NCI-H524 (cell line): ENCODE results near the gene CELF4.

Source experiments
- DNase-seq, 2 experiments: peaks; one replicate each; lab custom pipeline; 2025; lab: John Stamatoyannopoulos, UW

The CELF4 gene

DNA sequence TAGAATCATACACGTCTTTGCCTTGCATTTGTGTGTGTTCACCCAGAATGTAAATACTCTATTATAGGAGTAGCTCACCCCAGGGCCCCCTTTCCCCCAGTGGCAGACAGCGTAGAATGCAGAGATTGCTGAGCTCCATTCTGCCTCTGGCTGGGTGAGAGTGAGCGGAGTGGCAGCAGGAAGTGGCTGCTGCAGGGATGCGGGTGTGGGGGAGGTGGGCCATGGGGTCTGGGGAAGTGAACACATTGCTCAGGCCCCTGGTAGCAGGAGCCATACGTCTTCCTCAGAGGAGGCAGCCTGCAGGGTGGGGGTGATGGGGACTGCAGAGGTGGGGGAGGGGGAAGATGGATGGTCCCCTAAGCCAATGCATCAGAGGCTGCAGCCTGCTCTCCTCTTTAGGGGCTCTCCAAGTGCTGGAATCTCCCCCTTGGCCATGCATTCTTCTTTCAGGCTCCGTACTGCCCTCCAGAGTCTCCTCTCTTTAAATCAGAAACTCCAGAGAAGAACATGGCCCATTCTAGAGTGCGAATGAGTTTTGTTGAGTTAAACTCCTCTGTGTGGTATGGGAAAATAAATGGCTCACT lies 72.2 kb downstream of the CELF4 start:
- DNase-seq: no peak

DNA sequence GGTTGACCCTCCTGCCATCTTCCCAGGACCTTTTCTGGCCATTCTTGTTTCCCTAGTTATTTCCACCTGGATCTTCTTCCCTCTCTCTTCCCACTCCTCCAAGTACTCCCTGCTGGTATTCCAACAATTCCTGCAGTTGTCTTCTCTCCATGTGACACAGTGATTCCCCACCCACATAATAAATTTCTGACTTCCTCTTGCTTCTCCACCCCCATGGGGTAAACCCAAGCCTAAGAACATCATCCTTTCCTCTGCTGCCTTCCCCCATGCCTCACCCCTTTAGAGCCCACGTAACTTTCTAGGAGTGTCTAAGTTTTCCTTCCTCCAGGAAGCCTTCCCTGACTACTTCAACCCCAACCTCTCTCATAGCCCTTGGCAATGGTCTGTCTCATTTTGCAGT lies 72.6 kb downstream of the CELF4 start:
- DNase-seq: no peak

DNA sequence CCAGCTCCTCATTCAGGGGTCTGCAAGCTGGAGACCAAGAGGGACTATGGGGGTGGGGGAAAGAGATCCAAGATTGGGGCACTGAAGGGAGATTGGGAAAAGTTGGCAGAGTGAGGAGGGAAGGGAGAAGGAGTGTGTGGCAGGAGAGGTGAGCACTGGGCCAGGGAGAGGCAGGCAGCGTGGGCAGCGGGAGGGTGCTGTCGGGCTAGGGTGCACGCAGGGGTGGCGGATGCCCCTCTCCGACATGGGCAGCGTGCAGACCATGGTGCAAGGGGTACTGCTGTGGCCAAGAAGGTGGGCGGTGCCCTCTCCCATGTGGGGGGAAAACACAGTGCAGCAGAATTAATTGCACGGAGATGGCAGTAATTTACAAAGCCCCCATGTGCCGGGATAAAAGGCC lies 74.1 kb downstream of the CELF4 start:
- no peak for DNase-seq

DNA sequence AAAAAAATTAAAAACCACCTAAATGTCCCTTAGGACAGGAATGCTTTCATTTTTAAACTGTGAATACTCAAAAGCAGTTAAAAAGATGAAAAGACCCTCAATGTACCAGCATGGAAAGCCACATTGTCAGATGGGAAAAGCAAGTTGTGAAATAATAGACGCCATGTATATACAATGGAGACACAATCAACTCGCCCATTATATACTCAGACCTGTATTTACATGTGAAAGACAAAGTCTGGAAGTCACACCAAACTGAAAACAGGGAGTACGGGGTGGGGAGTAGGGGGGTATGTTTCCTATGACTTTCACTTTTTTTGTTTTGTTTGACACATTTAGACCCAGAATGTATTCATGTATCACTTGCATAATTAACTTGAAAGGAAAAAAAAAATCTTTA lies 75.6 kb downstream of the CELF4 start:
- DNase-seq: no peak

DNA sequence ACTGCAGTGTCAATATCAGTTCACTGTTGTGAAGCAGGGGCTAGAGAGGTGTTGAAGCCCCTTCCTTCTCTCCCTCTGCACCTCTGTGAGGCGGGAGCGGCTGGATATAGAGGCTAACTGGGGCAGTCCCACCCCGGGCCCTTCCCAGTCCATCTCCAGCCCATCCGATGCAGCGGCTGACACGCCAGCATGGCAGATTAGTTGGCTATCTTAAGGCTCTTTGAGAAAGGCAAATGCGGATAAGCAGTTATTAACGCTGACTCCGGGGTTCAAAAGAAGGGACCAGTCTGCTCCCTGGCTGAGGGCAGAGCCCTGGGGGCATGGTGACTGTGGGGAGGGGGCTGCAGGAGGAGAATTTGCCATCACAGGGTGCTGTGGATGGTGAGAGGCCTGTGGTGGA lies 76.6 kb downstream of the CELF4 start:
- no peak for DNase-seq

DNA sequence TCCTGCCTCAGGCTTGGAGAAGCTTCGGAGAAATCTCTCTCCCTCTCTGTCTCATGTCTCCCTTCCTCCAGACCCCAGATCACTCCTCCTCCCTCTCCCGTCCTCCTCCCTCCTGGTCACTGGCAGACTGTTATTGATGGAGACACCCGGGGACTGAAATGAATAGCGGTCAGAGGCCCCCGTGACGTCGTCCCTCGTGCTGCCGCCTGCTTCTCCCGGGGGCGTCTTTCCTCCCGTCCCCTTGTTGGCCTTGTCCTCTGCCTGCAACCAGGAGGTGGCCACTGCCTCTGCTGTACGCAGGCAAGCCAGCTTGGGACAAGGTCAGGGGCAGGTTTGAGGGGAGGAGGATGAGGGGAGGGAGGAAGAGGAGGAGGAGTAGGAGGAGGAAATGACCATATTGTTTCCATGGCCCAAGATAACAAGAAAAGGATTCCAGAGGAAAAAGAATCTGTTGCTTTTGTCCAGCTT lies 78.2 kb downstream of the CELF4 start:
- no peak for DNase-seq

DNA sequence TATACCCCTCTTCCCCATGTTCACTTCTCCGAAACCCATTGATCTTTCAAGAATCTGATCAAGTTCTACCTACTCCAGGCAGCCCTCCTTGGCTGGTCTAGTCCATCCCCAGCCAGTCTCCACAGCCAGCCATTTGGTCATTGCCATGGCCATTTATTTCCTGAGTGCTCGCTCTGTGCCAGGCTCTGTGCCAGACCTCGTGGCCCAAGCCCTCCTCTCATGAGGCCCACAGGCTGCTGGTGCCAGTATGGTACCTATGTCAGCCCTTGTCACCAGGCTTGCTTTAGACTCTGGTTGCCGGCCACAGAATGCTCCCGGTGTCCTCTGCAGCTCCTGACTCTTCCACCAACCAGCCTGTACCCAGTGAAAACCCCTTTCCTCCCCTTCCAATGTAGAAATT lies 78.8 kb downstream of the CELF4 start:
- no peak for DNase-seq

DNA sequence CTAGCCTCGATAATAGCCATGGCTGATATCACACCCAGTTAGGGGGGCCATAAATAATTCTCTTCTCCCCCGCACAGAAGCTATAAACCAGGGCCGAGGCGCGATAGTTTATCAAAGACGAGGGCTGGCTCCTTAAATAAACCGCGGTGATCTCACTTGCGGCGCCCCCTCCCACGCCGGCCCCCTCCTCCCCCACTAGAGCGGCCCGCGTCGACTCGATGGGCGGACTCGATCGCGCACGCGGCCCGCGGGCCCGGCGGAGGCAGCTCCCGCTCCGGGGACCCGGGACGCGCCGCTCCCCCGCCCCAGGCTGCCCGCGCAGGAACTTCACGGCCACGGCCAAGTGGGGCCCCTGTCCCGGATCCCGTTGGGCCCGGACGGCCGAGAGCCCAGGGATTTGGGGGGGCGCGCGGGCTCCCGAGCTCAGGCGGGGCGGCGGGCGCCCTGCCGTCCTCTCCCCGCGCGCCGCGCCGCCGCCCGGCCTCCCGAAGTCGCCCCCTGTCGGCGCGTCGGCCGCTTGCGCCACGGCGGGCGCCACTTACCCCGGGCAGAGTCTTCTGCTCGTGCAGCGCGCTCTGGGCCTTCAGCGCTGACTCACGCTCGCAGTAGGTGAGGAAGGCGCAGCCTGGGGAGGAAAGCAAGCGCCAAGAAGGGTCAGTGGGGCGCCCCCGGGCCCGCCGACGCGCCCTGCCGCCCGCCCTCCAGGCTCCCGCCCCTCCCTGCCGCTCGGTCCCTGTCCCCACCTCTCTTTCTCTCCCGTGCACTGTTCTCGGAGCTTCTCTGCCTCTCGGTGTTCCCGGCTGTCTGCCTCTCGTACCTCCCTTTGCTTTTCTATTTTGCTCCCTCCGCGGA lies 80.4 kb downstream of the CELF4 start:
- DNase-seq: peak in 1 of 2 experiments; percentile 51

DNA sequence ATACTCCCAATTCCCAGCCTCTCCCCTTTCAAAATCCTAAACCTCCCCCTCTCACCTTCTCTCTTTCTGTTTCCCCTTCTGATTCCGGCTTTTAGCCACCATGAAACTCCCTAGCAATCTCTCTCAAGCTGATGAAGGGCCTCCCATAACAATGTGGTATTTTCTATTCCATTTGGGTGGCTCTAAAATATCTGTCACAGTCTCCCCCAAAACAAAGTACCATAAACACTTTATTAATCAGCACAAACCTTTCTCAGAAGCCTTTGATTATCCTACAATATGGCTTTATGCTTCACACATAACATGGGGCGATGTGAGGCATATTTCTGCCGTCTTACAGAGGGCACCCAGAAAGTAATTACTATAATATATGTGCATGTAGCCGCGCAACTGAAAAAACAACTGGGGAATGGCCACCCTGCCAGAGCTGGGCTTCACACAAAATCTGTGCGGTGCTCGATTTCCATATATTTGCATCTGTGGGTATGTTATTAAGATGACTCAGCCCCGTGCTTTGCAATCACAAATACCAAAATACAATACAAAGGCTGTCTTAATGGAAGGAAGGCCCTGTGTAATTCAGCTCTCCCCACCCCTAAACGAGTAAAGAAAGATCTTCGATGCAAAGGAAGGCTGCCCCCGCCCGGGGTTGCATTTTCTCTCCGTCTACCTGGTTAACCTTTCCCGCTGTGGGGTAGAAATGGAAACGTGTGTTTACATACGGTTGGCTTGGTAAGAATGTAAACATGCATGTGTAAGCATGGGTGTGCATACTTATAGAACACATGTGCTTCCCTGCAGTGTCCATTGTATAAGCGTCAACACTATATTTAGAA lies 81.4 kb downstream of the CELF4 start:
- DNase-seq: no peak

DNA sequence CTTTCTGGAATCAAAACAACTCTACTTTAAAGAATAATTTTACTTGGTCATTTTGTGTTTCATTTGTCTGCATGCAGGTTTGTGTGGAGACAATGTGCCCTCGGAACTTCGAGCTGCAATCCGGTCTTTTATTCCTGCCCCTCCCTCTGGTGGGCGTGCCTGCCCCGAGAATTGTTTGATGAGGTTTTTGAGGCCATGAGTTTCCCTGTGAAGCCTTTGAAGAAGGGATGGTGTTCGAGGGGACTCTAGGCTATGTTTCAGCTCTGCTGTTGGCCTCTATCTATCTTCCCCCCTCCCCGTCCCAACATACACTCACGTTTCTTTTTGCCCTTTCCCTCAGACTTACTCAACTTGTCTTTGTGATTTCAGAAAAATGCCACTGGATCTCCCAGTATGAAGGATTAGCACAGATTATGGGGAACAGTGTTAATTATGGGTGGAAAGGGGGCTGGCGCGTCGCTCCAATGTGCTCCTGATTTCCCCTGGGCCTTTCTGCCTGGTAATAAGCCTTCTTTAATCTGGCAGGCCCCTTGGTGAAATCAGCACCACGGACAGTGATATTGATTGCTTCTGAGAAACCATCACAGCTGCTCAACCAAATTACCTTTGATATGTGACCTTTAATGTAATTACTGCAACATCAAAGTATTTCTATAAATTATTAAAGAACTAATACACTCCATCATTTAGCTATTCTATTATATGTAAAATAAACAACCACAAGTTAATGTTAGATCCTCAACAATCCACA lies 82.2 kb downstream of the CELF4 start:
- peak; percentile 18 to 51 for DNase-seq

DNA sequence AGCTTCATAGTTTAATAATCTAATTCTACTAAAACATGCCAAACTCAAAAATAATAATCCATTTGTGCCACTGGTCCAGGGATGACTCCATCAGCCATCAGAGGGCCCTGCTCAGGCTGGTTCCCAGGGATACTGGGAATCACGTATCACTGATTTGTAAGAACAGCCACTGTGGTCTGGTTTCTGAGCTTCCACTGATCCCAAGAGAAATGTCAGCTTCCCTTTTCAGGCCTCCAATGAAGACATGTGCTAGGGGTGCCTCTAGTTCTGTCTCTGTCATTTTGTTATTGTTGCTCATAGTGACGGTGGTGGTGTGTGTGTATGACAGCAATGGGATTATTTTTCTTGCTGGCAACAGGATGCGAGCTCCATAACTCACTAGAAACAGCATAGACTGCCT lies 83.2 kb downstream of the CELF4 start:
- DNase-seq: no peak

DNA sequence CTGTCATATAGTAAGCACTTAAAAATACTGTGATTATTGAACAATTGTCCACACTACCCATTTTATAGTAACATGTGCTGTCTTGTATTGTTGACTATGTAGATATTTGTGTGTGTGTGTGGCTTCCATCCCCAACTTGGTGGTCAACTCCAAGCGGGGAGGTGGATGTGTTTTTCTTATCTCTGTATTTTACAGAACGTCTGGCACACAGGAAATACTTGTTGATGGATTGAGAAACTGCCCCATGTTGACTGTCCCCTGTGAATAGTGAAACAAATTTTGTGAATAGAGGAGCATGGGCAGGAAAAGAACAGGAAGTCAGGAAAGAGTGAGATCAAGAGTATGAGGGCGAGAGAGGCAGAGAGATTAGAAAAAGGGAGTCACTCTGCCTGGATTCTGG lies 83.6 kb downstream of the CELF4 start:
- no peak for DNase-seq

DNA sequence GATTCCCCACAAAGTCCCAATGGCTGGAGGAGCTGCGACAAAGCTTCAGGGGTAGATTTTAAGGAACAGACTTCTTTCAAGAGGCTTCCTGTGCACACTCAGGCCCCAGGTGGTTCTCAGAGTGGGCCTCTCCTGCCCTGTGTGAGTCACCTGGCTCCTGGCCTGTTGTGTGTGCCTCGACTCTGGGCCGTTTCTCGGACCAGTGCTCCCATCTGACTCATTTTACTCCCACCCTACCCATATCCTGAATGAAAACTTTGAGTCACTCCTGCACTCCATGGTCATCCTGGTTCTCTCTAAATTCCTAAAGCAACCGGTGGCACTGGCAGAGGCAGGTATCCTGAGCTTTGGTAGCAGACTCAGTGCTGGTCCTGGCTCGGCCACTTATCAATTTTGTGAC lies 84.1 kb downstream of the CELF4 start:
- DNase-seq: no peak

DNA sequence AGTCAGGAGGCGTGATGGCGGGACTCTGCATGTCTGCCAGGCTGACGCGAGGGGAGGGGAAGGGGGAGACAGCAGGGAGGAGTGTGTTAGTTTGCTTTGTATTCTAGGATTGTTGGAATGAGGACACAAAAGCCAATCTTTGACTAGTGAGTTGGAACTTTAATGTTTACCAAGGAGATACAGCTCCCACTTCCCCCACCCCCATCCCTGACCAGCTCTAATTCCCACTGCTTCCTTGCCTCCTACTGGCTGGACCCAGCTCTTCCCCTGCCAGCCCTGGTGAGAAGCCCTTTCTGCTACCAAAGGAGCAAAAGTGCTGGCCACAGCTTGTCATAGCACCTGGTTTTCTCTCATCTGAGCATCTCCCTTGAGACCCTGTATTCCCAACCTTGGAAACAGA lies 84.5 kb downstream of the CELF4 start:
- peak in 1 of 2 experiments; percentile 9 for DNase-seq

DNA sequence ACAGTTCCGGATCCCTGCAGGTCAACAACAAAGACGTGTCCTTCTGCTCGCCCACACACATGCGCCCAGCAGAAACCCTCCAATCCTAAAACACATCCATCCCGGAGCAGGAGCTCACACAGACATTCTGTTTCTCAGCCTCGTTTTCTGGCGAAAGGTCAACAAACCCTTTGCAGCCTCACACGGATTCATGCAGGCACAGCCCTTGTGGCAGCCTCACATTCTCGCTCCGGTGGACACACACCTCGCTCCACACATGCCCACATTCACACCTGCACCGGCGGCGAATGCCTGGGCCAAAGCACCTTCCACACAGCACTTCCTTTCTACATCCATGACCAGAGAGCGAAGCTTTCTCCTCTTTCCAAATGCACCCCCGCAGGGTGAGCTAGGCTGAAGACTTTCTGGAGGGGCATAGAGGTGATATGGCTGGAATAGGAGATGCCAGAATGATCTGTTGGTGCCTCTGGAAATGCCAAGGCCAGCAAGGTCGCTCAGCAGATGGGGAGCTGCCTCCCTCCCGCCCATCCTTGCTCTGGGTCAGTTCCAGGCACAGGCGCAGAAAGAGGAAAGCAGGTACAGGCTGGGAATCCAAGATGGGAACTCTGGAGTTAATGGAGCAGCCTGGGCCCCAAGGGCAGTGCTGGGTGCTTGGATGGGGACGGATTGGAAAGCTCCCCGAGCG lies 88.8 kb downstream of the CELF4 start:
- no peak for DNase-seq

DNA sequence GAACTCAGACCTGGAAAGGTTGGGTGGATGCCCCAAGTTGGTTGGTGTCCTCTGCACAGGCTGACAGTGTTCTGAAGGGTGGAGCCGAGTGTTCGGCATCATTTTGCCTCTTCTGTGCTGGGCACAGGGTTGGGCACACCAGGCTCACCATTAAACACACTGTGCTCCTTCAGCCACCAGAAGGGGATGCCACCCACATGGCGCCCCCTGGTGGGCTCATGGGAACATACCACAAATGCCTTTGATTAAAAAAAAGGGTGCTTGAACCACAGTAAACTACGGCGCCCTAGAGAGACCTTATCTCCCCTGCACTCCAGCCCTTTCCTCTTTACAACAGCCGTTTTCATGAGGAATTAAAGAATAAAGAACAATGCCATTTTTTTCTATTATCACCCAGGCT lies 89.4 kb downstream of the CELF4 start:
- DNase-seq: peak in 1 of 2 experiments; percentile 32

DNA sequence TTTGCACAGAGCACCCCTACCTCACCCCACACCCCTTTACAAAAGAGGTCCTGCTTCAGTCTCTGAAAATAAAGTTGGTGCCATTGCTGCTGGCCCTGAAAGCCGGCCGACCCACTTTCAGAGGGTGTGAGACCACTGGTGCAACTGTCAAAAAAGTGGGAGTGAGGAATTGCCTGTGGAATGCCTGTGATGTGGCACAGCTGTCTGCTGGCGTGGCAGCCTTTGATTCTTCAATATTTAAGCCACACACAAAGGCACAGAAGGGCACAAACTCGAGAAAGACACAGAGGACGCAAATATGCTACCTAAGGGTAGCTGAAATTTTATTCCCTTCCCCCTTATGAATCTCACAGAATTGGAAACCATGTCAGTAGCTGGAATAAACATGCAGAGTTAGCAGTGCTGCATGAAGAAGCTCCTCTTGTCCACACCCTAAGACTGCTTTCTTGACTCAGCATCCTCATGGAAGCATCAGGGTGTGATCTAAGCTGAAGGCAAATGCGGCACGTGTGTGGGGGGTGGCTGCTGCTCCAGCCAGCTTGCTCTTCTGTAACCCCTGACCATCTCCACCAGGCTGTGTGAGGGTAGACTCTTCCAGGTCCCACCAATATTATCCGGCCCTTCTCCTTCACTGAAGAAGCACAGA lies 92.3 kb downstream of the CELF4 start:
- no peak for DNase-seq

DNA sequence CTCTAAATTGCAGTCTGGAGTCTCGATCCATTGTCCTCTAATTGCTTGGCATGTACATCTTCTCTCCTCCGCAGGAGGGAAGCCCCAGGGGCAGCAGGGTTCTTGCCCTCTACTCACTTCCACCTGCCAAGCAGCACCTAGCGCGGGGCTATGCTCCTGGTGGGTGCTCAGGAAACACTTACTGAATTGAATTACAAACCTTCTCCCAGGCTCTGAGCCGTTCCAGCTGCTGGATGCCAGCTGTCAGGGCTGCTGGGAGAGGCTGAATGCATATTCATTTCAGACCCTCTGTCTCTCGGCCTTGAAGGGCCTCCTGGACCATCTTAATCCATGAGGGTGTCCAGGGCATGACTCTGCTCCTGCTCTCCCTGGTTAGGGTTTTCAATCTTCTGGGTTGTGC lies 94.0 kb downstream of the CELF4 start:
- DNase-seq: peak; percentile 57 to 93

DNA sequence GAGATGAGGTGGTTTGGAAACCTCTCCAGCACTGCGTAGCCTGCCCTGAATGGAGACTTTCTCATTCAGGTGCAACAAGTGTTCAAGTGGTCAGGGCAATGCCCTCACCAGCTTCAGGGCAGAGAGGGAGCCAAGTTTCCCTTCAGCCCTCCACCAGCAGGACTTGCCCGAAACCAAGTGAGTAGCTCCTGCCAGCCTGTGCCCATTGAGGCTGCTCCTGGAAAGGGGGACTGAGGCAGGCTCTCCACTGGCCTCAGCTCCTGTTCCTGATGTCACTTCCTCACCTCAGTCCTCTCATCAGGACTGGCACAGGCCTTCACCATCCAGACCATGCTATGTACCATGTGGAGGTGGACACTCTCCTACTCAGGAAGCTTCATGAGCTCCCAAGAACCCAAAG lies 94.6 kb downstream of the CELF4 start:
- DNase-seq: no peak

DNA sequence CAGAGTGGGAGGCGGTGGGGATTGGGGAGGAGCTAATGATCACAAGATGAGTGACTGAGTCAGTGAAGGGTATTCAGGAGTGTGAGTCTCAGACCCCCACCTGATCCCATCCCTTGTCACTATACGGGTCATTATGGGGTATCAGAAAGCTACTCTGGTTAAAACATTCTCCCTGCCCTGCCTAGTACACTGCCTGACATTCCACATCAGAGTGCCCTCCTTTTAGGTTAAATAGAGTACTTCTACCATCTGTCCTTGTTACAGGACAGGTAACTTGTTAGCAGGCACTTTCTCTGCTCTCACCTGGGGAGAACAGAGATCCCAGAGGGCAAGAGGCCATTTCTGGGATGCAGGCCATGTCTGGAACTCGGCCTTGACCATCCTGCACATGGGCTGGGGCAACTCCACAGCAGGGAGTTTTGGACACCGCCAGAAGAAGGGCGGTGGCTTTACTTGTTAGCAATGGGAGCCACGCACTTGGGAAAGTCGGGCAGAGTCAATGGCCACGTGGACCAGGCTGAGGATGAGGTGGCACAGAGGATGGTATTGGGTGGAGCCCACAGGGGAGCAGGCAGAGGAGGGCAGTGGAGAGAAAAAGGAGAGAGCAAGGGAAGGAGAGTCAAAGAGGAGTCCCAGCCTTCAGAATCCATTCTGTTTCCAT lies 98.5 kb downstream of the CELF4 start:
- no peak for DNase-seq
